B cell (primary cell): Measurements from ENCODE around the gene STAT5B. TPM values are rescaled to one million over a fixed set of nuclear protein-coding genes. Genes with fewer than 3 reads are reported as not detected.
A peak's percentile ranks its signal among the peaks of the same experiment; 100 is the strongest.

Experiments
- ATAC-seq: fragments of 200-7000 bp; cut with Tn5 transposase; one replicate; pipeline ENCODE4 v1.10.0; 2021; ENCODE audit warnings: low read depth, mild to moderate bottlenecking, moderate number of reproducible peaks, moderate library complexity
- CTCF ChIA-PET: fragments of 350-600 bp; sonication (Branson Sonifier 250); formaldehyde crosslinking; loops from one replicate; lab custom pipeline; 2021; ENCODE audit warnings: antibody characterized with exemption, inconsistent platforms; lab: Charles Lee
- POLR2A ChIA-PET: fragments of 350-600 bp; sonication (Branson Sonifier 250); formaldehyde crosslinking; loops from one replicate; lab custom pipeline; 2021; ENCODE audit warnings: antibody characterized with exemption; lab: Charles Lee
- DNase-seq: peaks from one replicate; pipeline ENCODE4 v3.0.0; 2013
- H2AFZ ChIP-seq: 2 replicates; pipeline ENCODE4 v1.6.1; 2012; ENCODE audit warnings: mild to moderate bottlenecking, low read depth, low read length; ENCODE audit not compliant: insufficient read depth, poor library complexity, severe bottlenecking
- H3K27ac ChIP-seq, 2 donors: 1 replicate in 1 of 2; 2 replicates in 1 of 2; pipeline ENCODE4 v1.5.1; 2012 to 2013; ENCODE audit warnings: low read length in 2 of 2, mild to moderate bottlenecking in 2 of 2, moderate library complexity in 1 of 2
- H3K27me3 ChIP-seq, 4 experiments: fragments of 200-600 bp in 1 of 4; sonication (generic) in 1 of 4; replicated peaks in 1 of 4; 1 replicate in 2 of 4; 2 replicates in 2 of 4; pipeline versions ENCODE4 v1.6.1 to v1.7.0; 2013 to 2016; ENCODE audit warnings: low read length in 3 of 4, mild to moderate bottlenecking in 2 of 4, mixed read lengths in 1 of 4, moderate library complexity in 1 of 4; ENCODE audit not compliant: insufficient read depth in 4 of 4, control insufficient read depth in 3 of 4; ENCODE audit errors: control extremely low read depth in 1 of 4
- H3K36me3 ChIP-seq, 2 experiments: replicated peaks in 1 of 2; 1 replicate in 1 of 2; 2 replicates in 1 of 2; pipeline versions ENCODE4 v1.6.1 to v1.7.1; 2013; ENCODE audit warnings: low read length in 1 of 2; ENCODE audit not compliant: insufficient read depth in 2 of 2, control insufficient read depth in 1 of 2; ENCODE audit errors: control extremely low read depth in 1 of 2, extremely low read depth in 1 of 2
- H3K4me1 ChIP-seq, 2 donors: fragments of 200-600 bp in 1 of 2; sonication (generic) in 1 of 2; 1 replicate in 1 of 2; 2 replicates in 1 of 2; pipeline versions ENCODE4 v1.5.1 to v1.6.1; 2013 to 2017; ENCODE audit warnings: low read length in 2 of 2; ENCODE audit not compliant: control insufficient read depth in 2 of 2, insufficient read depth in 2 of 2
- H3K4me2 ChIP-seq: replicated peaks from 2 replicates; pipeline ENCODE3; 2012; ENCODE audit warnings: mild to moderate bottlenecking, low read depth, low read length; ENCODE audit not compliant: poor library complexity, severe bottlenecking
- H3K4me3 ChIP-seq, 5 experiments: fragments of 200-600 bp in 1 of 5; sonication (generic) in 1 of 5; 1 replicate in 3 of 5; 2 replicates in 2 of 5; pipeline versions ENCODE4 v1.5.1 to v1.7.0; 2011 to 2016; ENCODE audit warnings: low read length in 4 of 5, mild to moderate bottlenecking in 4 of 5, low read depth in 2 of 5, control low read depth in 1 of 5, moderate library complexity in 1 of 5; ENCODE audit not compliant: insufficient read depth in 1 of 5; ENCODE audit errors: control extremely low read depth in 1 of 5, extremely low read depth in 1 of 5
- H3K79me2 ChIP-seq: fragments of 200-600 bp; sonication (generic); one replicate; pipeline ENCODE4 v1.6.0; 2016; ENCODE audit warnings: low read length; ENCODE audit not compliant: control insufficient read depth, insufficient read depth
- H3K9ac ChIP-seq: fragments of 200-600 bp; sonication (generic); 2 replicates; pipeline ENCODE4 v1.6.1; 2017; ENCODE audit warnings: mild to moderate bottlenecking, low read length, moderate library complexity
- H3K9me3 ChIP-seq, 3 donors: one replicate each; pipeline versions ENCODE4 v1.6.1 to v1.7.1; 2013; ENCODE audit warnings: low read length in 2 of 3; ENCODE audit not compliant: control insufficient read depth in 2 of 3, insufficient read depth in 1 of 3; ENCODE audit errors: control extremely low read depth in 1 of 3
- H4K20me1 ChIP-seq: 2 replicates; pipeline ENCODE4 v1.6.0; 2012; ENCODE audit warnings: mild to moderate bottlenecking, low read length; ENCODE audit not compliant: insufficient read depth, control insufficient read depth, poor library complexity, severe bottlenecking
- H3K27ac Mint-ChIP-seq: one replicate; pipeline ENCODE4 v1.8.0; 2021; ENCODE audit warnings: mixed read lengths
- H3K27me3 Mint-ChIP-seq: one replicate; pipeline ENCODE4 v1.8.0; 2021; ENCODE audit warnings: mixed read lengths
- H3K4me1 Mint-ChIP-seq: one replicate; pipeline ENCODE4 v1.8.0; 2021; ENCODE audit warnings: mixed read lengths
- H3K4me3 Mint-ChIP-seq: one replicate; pipeline ENCODE4 v1.8.0; 2021; ENCODE audit warnings: mixed read lengths
- H3K9me3 Mint-ChIP-seq: one replicate; pipeline ENCODE4 v1.8.0; 2022; ENCODE audit warnings: mixed read lengths; ENCODE audit not compliant: insufficient read depth
- EZH2 ChIP-seq: IDR thresholded peaks from 2 replicates; pipeline ENCODE4 v1.6.1; 2012; ENCODE audit warnings: borderline replicate concordance, low read depth, mild to moderate bottlenecking, moderate library complexity, low read length; ENCODE audit not compliant: insufficient read depth, poor library complexity, severe bottlenecking
- WGBS: methylation state at CpG from one replicate; pipeline ENCODE4 v1.1.5; 2013; ENCODE audit warnings: missing lambda C conversion rate; ENCODE audit not compliant: insufficient coverage; 5-methylcytosine and 5-hydroxymethylcytosine counted together
- intact Hi-C: fragments of 100-400 bp; cut with micrococcal nuclease; formaldehyde crosslinking; loops from one replicate; pipeline ENCODE4 v1.10.0; 2022
- polyA plus RNA-seq: library from polyadenylated mRNA; depleted of rRNA; stranded (reverse); fragments of >200 nt; gene quantifications from 2 replicates; pipeline ENCODE4 v1.2.3, GENCODE V29; 2012
- total RNA-seq, 2 donors: library from RNA; stranded (reverse); fragments of 120-200 nt in 1 of 2; gene quantifications; 1 replicate in 1 of 2; 2 replicates in 1 of 2; pipeline versions ENCODE4 v1.2.3 to v1.2.4, GENCODE V29; 2013 to 2022
- TF ChIP-seq, protein P1 (sequence below): fragments of 200-600 bp; IDR thresholded peaks from one replicate; pipeline ENCODE4 v1.8.0; 2022; ENCODE audit warnings: antibody characterized with exemption, mild to moderate bottlenecking

Gene STAT5B
- total and polyA plus RNA-seq, 2 donors (not counting 1 experiment from before 2014, with no cell fraction given), result 70.0 to 103 TPM

DNA sequence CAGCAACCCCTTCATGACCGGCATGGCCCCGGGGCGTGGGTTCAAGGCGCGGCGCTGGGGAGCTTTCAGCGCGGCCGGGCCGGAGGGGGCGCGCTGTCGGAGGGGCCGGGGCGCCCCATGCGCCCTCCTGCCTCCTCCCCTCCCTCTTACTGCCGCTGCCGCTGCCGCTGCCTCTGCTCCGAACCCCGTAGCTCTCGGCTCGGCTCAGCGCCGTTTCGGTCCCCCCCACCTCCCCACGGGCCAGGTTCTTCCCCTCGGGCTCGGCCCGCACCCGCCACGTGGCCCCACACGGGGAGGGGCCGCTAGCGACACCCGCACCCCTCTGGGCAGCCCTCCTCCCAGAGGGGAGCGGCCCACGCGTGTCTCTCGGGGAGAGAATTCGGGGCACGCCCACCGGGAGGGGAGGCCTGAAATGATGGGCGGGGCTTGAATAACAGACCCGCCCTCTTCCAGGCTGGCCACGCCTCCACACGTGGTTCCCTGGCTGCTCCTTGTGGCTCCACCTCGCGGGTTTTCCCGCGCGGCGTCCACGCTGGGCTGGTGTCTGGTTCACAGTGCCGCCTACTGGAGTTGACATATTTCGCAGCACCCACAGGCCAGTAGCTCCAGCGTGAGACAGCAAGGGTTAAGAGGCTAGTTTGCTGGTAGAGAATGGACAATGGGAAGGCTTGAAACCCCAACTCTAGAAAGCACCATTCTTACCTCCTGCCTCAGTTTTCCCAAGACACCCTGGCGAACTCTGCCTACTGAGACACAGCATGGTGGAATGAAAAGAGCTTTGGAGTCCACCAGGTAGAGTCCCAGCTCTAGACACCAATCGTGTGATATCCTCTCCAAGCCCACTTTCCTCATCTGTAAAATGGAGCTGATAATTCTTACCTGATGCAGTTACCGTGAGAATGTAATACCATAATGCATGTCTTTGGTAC lies 95.0 kb downstream of the STAT5B start, which contains the start of gene KCNH4:
KCNH4 (minus strand) TSS at position 221 of the 929 bp plus-strand sequence; CDS start at position 24, 197 bp downstream.
- CTCF ChIA-PET, result interaction anchor here (0.6 to 3.3 kb wide), 27 partner anchors 9 to 225 kb away, joined by 3 to 20 read pairs (median 5); partner anchors contain the start of genes CNP, DHX58, DNAJC7 and GHDC
- ATAC-seq (peak; percentile 63), DNase-seq (peak; percentile 94)
- H3K79me2 ChIP-seq, result no peaks in the 10 kb centered on the region
- TF ChIP-seq EZH2, result no peak
- TF ChIP-seq, protein P1, sequence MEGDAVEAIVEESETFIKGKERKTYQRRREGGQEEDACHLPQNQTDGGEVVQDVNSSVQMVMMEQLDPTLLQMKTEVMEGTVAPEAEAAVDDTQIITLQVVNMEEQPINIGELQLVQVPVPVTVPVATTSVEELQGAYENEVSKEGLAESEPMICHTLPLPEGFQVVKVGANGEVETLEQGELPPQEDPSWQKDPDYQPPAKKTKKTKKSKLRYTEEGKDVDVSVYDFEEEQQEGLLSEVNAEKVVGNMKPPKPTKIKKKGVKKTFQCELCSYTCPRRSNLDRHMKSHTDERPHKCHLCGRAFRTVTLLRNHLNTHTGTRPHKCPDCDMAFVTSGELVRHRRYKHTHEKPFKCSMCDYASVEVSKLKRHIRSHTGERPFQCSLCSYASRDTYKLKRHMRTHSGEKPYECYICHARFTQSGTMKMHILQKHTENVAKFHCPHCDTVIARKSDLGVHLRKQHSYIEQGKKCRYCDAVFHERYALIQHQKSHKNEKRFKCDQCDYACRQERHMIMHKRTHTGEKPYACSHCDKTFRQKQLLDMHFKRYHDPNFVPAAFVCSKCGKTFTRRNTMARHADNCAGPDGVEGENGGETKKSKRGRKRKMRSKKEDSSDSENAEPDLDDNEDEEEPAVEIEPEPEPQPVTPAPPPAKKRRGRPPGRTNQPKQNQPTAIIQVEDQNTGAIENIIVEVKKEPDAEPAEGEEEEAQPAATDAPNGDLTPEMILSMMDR, result peak; percentile 69
- WGBS, result 2% methylated on average over 56 of the region's 60 CpGs
- H3K27ac ChIP-seq, result no peak within 1 kb of the TSS
- intact Hi-C loops, result loop anchor here (1.0 to 5.0 kb wide), 6 partner anchors 26 to 1364 kb away; partner anchors contain the start of genes ATP6V0A1, CNP, DHX58 and RAB5C
- Mint-ChIP-seq H3K27me3 (no peaks in the 10 kb centered on the region), H3K27ac (peak within 1 kb of the TSS; percentile 65), H3K4me3 (peak within 1 kb of the TSS; percentile 71), H3K9me3 (no peaks in the 10 kb centered on the region), H3K4me1 (peaks cover 62% of the 10 kb centered on the region)
- H4K20me1 ChIP-seq, result no peaks in the 10 kb centered on the region
- peaks cover 46 to 63% of the 10 kb centered on the region in 2 donors for H3K4me1 ChIP-seq
- no peaks in the 10 kb centered on the region for H3K36me3 ChIP-seq
- H2AFZ ChIP-seq, result peak within 1 kb of the TSS; percentile 72
- H3K9ac ChIP-seq, result peak within 1 kb of the TSS; percentile 67
- POLR2A ChIA-PET, result interaction anchor here (0.6 kb wide), 2 partner anchors 67 to 218 kb away, joined by 3 read pairs; no protein-coding TSS in a partner anchor
- H3K27me3 ChIP-seq, result peaks cover 0 to 17% (median 2%) of the 10 kb centered on the region in 4 experiments
- peak within 1 kb of the TSS; percentile 97 for H3K4me2 ChIP-seq
- peaks cover 0 to 11% (median 0%) of the 10 kb centered on the region in 3 donors for H3K9me3 ChIP-seq
- peak within 1 kb of the TSS in 4 of 5 experiments; percentile 35 to 79 (median 59) for H3K4me3 ChIP-seq
